Measurements from ENCODE around the gene RAF1.

DNA sequence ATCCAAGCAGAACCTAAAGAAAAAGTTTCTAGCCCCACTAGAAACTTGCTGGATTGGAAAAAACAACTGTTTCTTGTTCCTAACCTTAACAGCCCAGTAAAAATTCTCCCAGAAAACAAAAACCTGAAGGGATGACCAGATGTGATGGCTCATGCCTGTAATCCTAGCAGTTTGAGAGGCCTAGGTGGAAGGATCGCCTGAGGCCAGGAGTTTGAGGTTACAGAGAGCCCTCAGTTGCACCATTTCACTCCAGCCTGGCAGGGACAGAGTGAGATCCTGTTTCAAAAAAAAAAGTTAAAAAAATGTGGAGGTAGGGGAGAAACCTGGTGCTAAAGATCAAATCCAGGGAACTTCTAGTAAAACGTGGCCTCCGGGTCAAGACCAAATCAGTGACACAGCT is 38.6 kb upstream of the RAF1 start:
- TF ChIP-seq, protein P1, sequence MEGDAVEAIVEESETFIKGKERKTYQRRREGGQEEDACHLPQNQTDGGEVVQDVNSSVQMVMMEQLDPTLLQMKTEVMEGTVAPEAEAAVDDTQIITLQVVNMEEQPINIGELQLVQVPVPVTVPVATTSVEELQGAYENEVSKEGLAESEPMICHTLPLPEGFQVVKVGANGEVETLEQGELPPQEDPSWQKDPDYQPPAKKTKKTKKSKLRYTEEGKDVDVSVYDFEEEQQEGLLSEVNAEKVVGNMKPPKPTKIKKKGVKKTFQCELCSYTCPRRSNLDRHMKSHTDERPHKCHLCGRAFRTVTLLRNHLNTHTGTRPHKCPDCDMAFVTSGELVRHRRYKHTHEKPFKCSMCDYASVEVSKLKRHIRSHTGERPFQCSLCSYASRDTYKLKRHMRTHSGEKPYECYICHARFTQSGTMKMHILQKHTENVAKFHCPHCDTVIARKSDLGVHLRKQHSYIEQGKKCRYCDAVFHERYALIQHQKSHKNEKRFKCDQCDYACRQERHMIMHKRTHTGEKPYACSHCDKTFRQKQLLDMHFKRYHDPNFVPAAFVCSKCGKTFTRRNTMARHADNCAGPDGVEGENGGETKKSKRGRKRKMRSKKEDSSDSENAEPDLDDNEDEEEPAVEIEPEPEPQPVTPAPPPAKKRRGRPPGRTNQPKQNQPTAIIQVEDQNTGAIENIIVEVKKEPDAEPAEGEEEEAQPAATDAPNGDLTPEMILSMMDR (IDR thresholded peaks at IDR 0.05): no peak
- TF ChIP-seq EZH2phosphoT487 (IDR thresholded peaks at IDR 0.05) (no peak), EZH2 (IDR thresholded peaks at IDR 0.05) (no peak)

Measured in neural progenitor cell (in vitro differentiated cells).